ENCODE data around the gene CFAP69.

DNA sequence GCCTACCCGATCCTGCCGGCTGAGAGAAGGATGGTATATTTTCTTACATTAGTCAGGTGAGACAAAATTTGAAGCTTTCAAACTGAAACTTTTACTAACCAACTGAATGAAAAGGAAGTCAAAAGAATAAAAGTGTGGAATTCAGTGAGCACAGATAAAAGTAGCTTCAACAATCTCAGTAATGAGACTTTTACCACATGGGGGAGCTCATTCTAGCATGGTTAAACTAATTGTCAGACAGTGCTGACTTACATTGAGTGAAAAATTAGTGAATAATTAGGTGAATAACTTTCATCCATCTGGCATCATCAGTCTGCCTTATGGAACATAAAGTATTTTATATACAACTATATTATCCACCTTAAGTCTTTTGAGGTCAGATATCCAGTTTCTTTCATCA lies 67.8 kb downstream of the CFAP69 start:
- TF ChIP-seq, protein P1, sequence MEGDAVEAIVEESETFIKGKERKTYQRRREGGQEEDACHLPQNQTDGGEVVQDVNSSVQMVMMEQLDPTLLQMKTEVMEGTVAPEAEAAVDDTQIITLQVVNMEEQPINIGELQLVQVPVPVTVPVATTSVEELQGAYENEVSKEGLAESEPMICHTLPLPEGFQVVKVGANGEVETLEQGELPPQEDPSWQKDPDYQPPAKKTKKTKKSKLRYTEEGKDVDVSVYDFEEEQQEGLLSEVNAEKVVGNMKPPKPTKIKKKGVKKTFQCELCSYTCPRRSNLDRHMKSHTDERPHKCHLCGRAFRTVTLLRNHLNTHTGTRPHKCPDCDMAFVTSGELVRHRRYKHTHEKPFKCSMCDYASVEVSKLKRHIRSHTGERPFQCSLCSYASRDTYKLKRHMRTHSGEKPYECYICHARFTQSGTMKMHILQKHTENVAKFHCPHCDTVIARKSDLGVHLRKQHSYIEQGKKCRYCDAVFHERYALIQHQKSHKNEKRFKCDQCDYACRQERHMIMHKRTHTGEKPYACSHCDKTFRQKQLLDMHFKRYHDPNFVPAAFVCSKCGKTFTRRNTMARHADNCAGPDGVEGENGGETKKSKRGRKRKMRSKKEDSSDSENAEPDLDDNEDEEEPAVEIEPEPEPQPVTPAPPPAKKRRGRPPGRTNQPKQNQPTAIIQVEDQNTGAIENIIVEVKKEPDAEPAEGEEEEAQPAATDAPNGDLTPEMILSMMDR (IDR thresholded peaks at IDR 0.05), result no peak
- TF ChIP-seq POLR2A (IDR thresholded peaks at IDR 0.05) (no peak), EP300 (IDR thresholded peaks at IDR 0.05) (no peak)
